HG03097 (cell line): Measurements from ENCODE around the gene ADH7.

Experiments used
- ATAC-seq: cut with Tn5 transposase; IDR thresholded peaks from one replicate; pipeline ENCODE4 v1.9.1; 2021; ENCODE audit not compliant: unreplicated experiment, low FRiP score

ADH7 gene

DNA sequence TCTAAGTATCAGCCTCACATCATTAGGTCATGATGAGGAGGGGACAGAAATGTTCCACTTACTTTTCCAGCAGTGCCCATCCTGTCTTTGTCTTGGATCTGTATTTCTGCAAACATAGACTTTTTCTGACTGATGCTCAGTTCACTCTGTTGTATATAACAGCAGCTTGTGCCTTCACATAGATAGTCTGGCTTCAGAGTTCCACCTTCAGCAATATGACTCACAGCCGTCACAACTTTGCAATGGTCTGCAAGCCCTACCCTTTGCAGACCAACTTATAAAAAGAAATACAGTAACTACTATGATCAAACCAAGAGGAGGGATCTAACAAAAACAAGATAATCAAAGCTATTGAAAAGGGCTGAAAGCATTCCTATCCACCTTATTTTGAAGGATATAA, at the start of gene ADH7:
TSS of gene ADH7 (minus strand) at position 189 of the 400 bp plus-strand sequence. CDS start at position 80, 109 bp downstream.
- no peak for ATAC-seq

DNA sequence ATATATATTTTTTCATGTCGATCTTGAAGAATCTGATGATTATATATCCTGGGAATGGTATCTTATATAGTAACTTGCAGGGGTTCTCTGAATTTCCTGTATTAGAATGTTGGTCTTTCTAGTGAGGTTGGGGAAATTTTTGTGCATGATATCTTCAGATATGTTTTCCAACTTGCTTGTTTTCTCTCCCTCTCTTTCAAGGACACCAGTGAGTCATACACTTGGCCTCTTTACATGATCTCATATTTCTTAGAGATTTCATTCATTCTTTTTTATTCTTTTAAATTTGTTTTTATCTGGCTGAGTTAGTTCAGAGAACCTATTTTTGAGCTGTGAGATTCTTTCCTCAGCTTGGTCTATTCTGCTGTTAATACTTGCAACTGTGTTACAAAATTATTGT, 48.5 kb upstream of the ADH7 start:
- no peak for ATAC-seq

DNA sequence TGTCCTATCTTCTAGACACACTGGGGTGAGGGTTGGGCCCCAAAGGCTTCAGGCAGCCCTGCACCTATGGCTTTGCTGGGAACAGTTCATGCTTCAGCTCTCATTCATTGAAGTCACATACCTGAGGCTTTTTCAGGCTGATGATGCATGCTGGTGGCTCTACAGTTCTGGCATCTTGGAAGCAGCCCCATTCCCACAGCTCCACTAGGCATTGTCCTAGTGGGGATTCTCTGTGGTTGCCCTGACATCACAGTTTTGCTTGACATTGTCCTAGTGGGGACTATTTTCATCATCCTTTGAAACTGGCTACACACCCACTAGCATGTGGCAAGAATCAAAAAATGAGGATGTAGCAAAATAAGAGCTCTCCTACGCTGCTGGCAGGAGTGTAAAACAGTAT, 38.0 kb upstream of the ADH7 start:
- ATAC-seq = no peak

DNA sequence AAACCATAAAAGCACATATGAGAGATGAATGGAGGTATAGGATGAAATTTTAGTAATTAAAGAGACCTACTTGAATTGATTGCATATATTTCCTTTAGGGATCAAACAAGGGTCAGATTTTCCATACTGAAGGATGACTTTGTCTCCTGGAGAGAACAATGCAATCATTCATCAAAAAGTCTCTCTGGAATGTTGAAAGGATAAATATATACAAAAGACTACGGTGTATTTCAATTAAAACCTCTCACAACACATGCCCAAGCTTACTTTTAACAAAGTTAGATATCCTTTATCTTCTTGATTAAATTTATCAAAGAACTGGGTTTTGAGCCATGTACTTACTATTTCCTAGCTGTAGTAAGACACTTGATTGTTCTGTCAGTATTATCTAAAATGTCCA, 36.8 kb upstream of the ADH7 start:
- no peak for ATAC-seq

DNA sequence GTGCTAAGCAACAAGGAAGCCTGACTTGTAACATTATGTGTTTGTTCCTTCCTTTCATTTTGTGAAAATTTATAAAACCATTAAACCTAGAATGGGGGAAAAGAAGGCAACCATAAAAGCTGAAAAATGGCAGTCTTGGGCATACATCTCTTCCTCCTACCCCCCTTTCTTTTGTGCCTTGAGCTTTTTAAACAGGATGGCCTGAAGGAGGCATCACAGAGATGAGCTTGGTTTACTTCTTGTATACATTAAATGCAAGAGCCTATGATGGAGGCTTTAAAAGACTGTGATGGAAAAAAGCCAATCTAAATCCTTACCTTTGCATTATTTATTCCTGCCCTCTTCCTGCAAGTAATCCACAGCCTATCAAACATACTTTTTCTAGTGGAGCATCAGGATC, 36.2 kb upstream of the ADH7 start:
- no peak for ATAC-seq

DNA sequence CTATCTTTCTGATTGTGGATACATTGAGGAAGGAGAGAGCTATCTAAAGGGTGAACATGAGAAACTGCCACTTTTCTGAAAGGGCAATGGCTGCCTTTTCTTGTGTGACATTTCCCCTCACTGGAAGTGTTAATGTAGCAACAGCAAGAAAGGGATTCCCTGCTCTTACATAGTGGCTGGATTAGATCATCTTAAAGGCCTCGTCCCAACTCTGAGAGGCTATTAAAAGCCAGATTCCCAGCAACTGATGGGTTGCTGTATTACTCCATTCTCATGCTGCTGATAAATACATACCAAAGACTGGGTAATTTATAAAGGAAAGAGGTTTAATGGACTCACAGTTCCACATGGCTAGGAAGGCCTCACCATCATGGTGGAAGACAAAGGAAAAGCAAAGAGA, 33.7 kb upstream of the ADH7 start:
- no peak for ATAC-seq

DNA sequence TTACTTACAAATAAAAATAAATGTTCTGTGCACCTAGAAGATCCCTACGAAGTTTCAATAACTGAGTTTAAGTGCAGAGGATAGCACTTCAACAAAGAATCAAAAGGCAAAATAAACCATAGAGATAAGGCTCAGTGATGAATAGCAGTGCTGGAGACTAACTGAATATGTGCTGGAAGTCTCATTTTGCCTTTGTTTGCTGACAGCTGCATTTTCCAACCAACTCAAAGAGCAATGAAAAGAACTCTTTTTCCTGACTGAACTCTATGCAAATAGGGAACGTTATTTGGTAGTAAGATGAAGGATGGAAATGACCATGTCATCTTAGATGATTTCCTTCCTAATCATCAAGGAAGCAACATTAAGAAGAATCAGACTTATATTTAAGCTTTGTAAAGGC, 32.7 kb upstream of the ADH7 start:
- ATAC-seq = no peak

DNA sequence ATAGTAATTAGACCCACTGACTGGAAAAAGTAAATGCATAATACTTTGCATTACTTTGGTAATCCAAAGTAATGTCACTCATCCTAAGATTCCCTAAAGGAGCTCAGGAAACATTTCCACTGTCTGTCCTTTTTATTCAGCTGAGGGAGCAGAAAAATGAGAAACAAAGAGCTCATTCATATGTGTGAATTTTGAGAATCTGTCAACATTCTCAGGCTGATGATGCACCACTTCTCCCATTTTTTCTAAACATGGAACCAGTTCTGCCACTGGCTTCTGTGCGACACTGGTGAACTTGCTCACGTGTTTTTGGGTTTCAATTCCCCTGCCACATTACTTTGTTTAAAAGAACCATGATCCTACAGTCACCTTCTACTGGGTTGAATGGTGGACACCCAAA, 28.4 kb upstream of the ADH7 start:
- no peak for ATAC-seq

DNA sequence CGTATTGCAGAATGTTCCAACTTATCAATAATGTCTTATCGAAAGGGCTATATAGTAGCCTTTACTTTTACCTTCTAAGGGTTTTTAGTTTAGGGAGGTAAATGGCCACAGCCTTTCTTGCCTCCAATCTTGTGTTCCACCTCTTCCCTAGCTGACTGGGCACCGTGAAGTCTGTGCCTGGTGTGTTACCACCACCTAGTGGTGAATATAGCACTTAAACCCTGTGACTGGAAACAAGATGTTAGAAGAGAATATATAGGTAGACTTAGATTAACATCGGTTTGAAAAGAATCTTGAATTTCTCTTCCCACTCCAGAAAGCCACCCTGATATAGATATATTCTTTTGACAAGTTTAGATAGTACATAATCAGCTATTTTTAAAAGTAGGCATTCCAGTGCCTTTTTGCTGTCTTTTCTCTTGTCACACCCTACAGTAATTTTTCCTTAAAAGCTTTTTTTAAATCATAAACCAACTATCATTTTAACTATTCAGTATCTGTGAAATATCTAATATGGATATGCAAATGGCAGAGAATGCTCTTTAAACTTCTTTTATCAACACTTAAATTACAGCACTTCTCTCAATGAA, 27.8 kb upstream of the ADH7 start:
- peak; percentile 94 for ATAC-seq

DNA sequence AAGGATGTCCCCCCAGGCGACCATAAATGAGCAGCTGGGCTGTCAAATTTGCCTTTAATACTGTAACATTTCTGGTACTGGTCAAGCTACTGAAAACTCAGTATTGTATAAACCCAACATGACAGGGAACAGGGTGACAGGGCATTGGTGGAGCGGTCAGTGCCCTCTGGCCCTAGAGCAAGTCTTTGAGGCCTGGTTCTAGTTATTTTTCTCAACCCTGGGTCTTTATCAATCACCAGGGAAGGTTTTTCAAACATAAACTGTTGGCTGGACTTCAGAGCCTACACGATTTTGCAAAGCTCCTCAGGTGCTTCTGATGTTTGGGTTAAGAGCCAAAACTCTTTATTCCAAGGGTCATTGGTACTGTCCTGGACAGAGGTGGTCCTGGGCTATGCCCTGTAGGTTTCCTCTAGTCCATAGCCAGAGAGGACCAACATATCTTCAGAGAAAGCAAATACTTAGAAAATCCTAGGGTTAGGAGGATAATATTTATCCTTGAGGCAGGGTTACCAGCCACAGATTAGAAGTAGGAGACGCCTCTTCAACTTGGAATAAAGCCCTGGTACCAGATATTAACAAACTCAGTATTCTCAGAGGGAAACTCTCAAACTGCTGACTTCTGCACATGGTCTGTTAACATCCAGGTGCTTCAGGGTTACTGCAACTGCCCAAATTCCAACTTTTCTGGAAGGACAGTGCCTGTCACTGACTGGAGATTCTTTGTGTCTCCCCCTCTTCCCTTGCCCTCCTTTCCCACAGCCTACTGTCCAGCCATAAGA, 26.7 kb upstream of the ADH7 start:
- no peak for ATAC-seq

DNA sequence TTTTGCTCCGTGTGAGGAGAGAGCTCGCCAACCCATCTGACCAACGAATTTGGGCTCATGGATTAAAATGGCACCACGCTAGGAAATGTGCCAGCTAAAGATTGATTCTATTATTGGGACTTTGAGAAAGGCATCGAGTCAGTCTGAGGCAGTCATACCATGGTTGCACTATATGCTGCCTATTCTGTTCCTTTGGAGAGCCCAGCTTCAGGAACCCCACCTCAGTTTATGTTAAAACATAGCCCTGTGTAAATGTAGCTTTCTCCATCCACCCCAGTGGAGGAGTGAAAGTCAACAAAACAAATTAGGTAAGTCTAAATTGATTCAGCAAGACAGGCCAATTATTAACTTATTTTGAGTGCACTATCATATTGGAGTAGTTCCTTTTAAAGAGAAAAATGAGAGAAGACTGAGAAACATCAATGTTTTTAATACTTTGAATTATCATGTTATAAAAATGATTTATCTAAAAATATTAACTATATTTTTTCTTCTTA, 24.5 kb upstream of the ADH7 start:
- ATAC-seq = no peak

DNA sequence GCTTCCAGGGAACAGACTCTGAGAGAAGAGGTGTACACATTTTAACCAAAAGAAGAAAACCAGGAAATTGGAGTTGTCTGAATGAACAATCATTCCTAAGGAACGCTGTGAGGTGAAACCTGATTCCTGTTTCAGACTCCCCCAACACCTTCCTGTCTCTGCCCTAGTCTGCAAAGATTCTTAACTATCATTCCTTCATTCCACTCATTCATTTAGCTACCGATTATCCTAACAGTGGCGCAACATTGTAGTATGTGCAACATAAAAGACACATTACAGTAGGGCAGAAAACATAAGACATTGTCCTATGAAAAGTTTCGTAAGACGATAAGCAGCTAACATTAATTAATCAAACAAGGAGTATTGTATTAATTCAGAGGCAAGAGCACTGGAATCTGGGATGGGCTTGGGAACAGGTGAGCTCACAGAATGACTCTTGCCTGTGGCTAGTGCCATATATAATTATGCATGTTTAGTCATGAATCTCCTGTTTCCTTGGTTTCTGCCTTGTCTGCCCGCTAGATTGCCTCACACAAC, 23.8 kb upstream of the ADH7 start:
- no peak for ATAC-seq

DNA sequence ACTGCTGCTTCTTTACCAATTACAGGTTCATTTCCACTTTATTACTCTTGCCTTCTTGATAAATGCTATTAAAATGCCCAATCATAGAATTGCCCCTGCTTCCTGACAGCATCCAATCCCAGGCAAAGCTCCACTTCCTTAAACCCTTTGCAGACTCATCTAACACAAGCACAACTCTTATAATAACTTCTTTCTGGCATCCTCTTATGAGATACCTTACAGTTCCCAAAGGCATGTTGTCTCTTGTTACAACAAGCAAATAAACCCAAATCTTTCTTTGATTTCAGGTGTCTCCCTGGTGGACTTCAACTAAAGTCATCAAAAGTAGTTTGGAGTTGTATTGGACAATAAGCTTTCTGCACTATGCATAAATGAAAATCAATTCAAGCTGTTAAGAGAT, 22.5 kb upstream of the ADH7 start:
- no peak for ATAC-seq

DNA sequence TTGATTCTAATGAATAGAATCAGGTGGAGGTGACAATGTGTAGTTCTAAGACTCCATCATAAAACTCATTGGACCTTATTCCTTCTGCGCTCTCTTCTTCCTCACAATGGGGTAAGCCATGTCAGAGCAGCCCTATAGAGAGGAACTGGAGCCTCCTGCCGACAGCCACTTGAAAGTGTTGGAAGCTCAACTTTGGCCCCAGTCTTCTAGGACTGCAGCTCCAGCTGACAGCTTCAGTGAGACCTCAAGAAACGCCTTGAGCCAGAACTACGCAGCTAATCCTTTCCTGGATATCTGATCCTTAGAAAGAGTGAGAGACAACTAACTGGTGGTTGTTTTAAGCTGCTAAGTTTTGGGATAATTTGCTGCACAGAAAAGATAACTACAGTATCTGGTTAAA, 22.1 kb upstream of the ADH7 start:
- no peak for ATAC-seq

DNA sequence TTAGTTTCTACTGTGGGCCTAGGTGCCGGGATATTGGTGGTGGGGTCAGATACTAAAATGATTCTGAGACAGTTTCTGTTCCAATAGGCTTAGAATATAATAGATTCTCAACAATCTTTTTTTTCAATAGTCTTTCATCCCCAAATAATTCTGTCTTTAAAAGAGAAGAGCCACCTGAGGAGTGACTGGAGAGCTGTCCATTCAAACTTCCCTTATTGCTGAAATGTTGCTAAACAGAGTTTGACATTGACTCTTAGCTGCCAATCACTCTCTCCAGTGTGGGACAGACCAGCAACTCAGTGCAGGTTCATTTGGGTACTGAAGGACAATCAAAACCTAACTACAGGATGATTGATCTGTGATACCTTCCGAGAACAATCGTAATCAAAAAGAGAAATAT, 12.4 kb upstream of the ADH7 start:
- peak; percentile 9 for ATAC-seq

DNA sequence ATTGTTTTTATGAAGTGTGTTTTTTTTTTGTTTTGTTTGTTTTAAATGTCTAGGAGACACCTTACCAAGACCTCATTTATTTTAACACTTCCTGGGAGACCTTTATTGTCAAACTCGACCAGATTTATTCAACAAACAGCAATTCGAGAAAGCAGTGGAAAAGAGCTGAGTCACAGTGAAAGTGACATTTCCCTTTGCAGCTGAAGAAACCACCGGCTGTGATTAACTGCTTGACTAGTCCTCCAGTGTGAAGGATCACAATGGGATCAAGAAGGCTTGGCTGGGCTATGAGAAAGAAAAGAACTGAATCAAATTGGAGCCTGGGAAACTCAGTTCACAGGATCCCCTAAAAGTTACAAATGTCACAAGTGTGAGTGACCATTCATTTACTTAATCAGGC, 11.9 kb upstream of the ADH7 start:
- ATAC-seq = peak; percentile 96

DNA sequence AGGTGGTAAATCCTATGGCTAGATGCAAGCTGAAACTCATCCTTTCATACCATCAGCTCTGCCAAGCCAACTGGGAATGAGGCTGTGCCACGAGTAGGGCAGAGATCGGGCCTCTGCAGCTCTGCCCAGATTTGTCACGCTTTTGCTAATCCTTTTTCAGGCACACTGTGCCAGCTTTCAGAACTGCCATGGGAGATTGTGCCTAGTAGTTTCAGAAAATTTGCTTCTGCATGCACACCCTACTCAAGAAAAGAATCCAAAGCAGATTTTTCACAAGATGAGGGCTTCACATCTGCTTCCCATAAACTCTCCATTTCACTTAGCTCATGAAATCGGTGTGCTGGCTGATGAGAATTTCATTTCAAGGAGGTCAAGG, 3.3 kb upstream of the ADH7 start:
- no peak for ATAC-seq

DNA sequence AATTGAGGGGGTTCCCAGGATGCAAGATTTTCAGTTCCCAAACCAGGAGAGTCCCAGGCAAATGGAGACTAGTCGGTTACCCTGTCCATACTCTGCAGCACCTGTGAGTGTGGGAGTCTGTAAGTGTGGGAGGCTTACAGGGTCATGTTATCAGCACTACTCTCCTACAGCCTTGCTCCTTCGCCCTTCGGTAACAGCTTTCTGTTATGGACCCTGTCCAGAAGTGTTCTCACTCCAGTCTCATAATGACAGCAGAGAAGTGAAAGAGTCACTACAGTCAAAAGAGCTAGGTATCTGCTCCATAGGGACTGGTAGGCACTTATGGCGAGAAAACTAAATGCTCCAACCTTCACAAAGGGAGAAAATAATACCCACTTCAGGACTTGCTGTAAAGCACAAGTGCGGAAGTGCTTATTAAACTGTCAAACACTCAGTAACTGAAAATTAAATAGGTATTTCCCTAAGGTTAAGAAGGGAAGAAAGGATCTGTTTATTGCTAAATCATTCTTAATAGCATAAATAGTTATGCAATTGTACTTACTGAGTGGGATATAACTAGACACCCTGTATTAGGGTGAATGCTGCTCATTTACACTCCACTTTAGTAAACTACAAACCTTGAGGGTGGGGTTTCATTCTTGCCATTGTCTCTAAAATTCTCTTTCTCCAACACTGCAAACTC, 2.7 kb upstream of the ADH7 start:
- ATAC-seq = no peak

DNA sequence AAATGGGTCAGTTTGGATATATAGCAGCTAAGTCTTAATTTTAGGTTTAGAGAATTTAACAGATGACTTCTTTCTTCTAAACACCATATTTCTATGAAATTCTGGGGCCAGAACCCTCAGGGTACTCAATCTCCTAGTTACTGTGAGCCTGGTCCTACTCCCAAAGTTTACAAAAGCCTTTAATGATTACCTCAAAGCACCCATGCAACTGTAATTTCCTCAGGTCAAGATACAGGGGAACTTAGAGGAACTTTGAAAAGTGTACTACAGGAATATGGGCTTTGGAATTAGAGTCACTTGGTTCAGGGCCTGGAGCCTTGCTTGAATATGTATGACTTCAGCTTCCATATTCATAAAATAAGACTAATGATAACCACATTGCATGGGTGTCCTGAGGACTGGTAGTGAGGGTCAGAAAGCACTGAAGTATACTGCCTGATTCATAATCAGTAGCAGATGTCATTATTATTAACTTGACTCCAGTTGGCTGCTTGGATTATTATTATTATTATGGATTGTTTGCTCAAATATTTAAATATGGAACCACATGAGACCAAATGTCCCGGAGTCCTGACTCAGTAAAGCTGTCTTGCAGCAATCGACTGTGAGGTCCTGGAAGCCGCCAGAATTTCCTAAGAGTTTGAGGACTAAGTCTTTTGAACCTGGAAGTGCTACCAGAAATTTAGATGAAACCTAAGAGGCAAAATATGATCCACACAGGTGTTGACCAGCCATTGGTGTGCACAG, 2.0 kb upstream of the ADH7 start:
- no peak for ATAC-seq

DNA sequence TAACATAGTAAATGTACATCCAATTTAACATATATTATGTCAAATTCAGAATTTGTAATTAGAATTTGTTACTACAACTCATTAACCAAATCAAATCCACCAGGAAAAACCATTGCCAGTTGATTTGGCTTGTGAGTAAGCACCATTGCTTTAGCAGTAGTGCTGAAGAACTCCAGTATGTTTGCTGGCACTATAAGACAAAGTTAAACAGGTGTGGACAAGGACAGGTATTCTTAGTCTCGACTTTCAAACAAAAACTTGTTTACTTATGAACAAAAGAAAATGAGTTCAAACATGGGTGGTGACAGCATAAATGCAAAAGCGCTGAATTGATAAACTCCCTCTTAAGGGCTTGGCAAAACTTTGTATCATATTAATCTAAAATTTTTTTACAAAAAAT, 1.3 kb upstream of the ADH7 start:
- ATAC-seq = no peak

DNA sequence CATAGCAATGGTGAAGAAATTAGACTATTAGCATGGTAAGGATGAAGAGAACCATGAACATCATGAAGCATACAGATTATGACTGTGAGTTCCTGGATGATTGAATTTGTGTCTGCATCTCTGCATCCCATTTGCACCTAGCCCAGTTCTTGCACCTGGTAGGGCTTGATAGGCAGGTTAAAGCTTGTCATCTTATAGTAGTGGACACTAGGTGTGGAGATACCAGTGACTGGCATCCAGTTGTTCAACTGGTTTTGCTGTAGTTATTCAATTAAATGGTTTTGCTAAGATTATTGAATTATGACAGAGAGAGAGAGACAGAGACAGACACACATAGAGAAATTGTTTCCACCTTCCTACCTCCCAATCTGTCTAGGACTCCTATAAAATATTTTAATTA, 5.0 kb downstream of the ADH7 start:
- ATAC-seq = no peak
